Measurements from ENCODE around the gene SLC9A9. TPM values are rescaled to one million over a fixed set of nuclear protein-coding genes. Genes with fewer than 3 reads are reported as not detected.

Gene SLC9A9
- polyA plus RNA-seq, 1 of the 3 experiments (the other 2 are of a cell fraction), result 0.05 TPM

GRCh38 chr3:143698682-143699303, 149.5 kb downstream of the SLC9A9 start:
- H3K9me3 ChIP-seq, result no peaks in the 10 kb centered on the region
- no peaks in the 10 kb centered on the region for H3K79me2 ChIP-seq (ENCODE audit: insufficient read depth)
- ChIA-PET POLR2A (no interaction called here), CTCF (no interaction called here)
- H3F3A ChIP-seq (replicated peaks; ENCODE audit: insufficient read depth), result no peaks in the 10 kb centered on the region
- H3K9ac ChIP-seq, result no peak overlapping the region
- no peak for DNase-seq
- H4K20me1 ChIP-seq (ENCODE audit: insufficient read depth), result no peaks in the 10 kb centered on the region
- H2AFZ ChIP-seq (ENCODE audit: low read depth), result no peak overlapping the region
- no peak overlapping the region for H3K4me3 ChIP-seq (ENCODE audit: low read depth in 2 of 2, low read length in 1 of 2)
- 2% methylated on average over 3 of the region's 3 CpGs for WGBS (ENCODE audit: low lambda C conversion rate)
- H3K27me3 ChIP-seq (ENCODE audit: insufficient read depth), result no peaks in the 10 kb centered on the region; the same call in 1 of the 2 replicates
- H3K36me3 ChIP-seq (replicated peaks in 1 of 2; ENCODE audit: control insufficient read depth in 1 of 2, insufficient read depth in 2 of 2, low read length in 1 of 2), result no peaks in the 10 kb centered on the region
- H3K4me2 ChIP-seq, result no peak overlapping the region
- no peaks in the 10 kb centered on the region for H3K4me1 ChIP-seq (ENCODE audit: control insufficient read depth in 1 of 2, insufficient read depth in 2 of 2, low read depth in 1 of 2, low read length in 1 of 2)
- H3K9me2 ChIP-seq, result no peaks in the 10 kb centered on the region
- H3K27ac ChIP-seq (ENCODE audit: low read depth in 2 of 2, low read length in 1 of 2), result no peak overlapping the region
- TF ChIP-seq JUND (IDR thresholded peaks at IDR 0.05) (no peak), FOXJ3 (CRISPR knock-in tag; IDR thresholded peaks at IDR 0.05) (no peak), ZBTB33 (IDR thresholded peaks at IDR 0.05; ENCODE audit: borderline replicate concordance, low read depth) (no peak), YY1 (IDR thresholded peaks at IDR 0.05; ENCODE audit: low read depth) (no peak), RXRA (IDR thresholded peaks at IDR 0.05; ENCODE audit: borderline replicate concordance, low read depth) (no peak), GABPA (IDR thresholded peaks at IDR 0.05; ENCODE audit: low read depth) (no peak), MAX (IDR thresholded peaks at IDR 0.05; ENCODE audit: low read depth) (no peak), ELF1 (IDR thresholded peaks at IDR 0.05) (no peak), USF2 (IDR thresholded peaks at IDR 0.05; ENCODE audit: borderline replicate concordance, low read depth, low read length) (no peak), PBX3 (IDR thresholded peaks at IDR 0.05) (no peak), EZH2phosphoT487 (IDR thresholded peaks at IDR 0.05; ENCODE audit: borderline replicate concordance, low read depth) (no peak), GATA2 (CRISPR knock-in tag; IDR thresholded peaks at IDR 0.05) (no peak), USF1 (IDR thresholded peaks at IDR 0.05; ENCODE audit: borderline replicate concordance, low read depth) (no peak), CTCF (IDR thresholded peaks at IDR 0.05) (no peak), FOXM1 (IDR thresholded peaks at IDR 0.05; ENCODE audit: low read depth) (no peak), TCF12 (IDR thresholded peaks at IDR 0.05) (no peak), RAD21 (IDR thresholded peaks at IDR 0.05; ENCODE audit: low read length) (no peak)

All from SK-N-SH (cell line).